Measurements from ENCODE around the gene SLC13A3.

SLC13A3 gene

DNA sequence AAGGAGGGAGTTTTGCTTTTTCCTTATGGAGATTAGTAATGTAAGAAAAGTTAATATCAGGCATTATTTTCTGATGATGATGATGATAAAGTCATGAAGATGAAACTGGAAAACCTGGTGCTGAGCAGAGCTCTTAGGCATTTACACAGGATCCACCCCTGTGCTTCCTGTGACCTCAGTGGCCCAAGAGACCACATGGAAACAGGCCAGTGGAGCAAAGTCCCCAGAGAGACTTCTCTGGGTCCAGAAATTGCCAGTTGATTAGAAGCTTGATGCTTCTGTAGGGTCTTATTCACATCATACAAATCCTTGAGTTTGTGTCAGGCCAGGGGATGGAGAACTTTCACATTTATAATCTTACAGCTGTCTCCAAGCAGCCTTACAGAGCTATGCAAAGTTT is 46.1 kb downstream of the SLC13A3 start:
- no peak for DNase-seq (ENCODE audit: low spot score)

- DNase-seq (ENCODE audit: low spot score), result no peak
These were observed 46.6 kb downstream of the SLC13A3 start for GRCh38 chr20:46604551-46605133.

- DNase-seq (ENCODE audit: low spot score), result no peak
These were observed 48.8 kb downstream of the SLC13A3 start for GRCh38 chr20:46602429-46602828.

DNA sequence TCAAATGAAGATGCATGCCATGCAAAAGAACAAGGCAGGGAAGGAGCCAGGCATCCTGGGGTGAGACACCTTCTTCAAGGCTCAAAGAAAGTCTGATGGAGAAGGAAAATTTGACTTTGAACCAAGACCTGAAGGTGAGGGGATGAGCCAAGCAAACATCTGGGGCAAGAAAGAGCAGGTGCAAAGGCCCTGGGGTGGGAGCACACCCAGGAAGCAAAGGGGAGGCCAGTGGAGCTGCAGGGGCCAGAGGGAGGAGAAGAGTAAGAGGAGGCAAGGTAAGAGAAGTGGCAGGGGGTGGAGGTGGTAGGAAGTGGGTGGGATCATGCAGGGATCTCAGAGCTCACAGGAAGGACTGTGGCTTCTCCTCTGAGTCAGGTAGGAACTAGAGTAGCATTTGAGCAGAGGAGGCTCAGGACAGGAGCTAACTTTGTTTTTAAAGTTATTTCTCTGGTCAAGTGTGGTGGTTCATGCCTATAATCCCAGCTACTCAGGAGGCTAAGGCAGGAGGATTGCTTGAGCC is 49.6 kb downstream of the SLC13A3 start:
- DNase-seq (ENCODE audit: low spot score), result no peak

DNA sequence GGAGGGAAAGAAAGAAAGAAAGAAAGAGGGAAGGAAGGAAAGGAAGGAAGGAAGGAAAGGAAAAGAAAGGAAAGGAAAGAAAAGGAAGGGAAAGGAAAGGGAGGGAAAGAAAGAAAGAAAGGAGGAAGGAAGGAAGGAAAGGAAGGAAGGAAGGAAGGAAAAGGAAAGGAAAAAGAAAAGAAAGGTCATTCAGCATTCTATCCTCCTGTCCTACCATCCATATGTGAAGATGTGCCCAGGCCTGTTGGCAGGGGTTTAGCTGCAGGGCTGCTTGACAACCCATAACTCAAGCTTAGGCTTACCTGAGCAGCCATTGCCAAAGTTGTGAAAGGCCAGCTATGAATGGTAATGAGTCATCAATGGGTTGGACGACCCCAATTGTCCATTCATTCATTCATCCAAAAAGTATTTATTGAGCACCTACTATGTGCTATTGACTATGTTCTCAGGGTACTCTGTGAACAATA is 50.9 kb downstream of the SLC13A3 start:
- DNase-seq (ENCODE audit: low spot score), result no peak

DNA sequence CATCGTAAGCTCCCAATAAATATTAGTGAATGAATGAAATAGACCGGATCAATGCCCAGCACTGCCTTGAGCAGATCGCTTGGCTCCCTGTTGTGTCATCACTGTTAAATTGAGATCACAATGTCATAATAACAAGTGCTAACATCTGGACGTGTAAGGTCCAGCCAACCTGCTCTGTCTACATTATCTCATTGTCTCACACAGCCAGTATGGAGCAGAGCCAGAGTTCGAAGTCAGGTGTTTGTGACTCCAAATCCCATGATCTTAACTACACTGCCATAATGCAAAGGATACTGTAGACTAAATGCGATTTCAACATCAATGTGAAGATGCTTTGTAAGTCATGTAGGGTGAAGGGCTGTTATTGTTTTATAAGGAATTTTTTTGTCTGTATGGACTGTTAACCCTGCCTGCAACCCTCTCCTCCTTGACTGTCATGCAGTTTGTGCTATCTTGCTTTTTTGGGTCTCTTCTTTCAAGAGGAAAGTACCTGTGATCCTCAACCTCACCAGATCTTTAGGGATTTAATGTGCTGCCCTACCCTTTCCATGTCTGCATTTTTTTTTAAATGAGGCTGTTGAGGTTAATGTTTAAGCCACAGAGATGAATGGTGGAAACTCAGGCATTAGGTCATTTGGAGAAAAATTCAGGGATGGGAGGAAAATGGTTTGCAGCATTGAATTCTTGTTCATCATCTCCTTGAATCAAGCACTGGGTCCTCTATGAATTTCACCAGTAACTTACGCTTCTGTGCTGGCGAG is 51.9 kb downstream of the SLC13A3 start:
- DNase-seq (ENCODE audit: low spot score), result no peak

DNA sequence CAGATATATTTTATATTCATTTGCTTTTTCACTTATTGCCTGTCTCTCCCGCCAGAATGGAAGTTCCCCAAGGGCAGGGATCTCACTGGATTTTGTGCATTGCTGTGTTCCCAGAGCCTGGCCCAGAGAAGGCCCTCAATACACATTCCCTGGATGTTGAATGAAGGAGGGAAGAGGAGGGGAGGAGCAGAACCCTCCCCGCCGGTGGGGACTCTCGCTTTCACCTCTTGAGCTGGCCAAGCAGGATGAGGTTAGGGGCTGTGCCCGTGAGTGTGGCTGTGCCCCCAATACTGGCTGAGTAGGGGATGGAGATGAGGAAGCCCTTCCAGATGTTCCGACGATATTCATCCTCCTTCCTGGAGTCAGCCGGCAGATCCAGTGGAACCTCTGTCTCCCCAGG is 55.3 kb downstream of the SLC13A3 start:
- no peak for DNase-seq (ENCODE audit: low spot score)

DNA sequence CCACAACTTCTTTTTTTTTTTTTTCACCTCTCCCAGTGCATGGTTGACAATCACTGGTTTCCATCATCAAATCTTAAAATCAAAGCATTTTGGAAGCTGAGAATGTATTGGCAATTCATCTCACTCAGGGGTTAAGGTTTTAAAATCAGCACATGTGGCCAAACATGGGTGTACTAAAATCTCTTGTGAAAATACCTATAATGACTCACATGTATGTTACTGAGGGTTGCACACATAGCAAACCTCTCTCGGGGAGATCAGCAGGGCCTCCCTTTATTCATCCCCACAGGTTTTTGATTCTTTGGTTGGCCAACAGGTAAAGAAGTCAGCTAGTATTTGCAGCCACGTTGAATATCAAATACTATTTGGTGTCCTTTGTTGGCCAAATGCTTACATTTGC is 56.5 kb downstream of the SLC13A3 start:
- no peak for DNase-seq (ENCODE audit: low spot score)

DNA sequence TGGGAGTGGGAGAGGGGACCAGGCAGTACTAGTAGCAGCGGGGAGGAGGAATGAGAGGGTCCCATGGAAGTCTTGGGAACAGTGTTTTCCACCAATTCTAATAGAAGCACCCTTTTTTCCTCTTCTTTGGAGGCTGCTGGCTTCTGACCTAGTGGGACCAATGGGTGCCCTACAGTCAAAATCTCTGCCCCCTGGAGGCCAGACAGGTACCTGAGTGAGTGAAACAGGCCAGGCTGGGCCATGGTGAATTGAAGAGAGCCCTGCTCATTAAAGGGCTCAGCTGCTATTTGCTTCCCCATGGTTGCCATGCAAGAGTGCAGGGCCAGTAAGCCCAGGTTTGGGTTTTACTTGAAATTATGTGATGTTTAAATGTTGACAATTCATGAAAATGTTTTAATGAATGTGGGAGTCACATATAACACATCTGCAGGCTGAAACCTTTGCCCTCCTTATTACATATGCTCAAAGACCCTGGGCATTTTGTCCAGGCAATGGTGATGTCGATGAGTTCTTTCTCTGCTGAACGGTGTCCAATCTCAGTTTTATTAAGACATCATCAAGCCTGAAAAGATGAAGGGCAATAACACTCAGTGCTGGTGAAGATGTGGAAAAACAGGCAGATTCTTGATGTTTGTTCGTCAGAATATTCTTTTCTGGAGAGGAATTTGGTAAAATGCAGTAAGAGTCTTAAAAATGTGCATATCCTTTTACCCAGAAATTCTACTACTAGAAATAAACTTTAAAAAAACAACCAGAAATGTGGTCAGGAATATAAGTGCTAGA is 58.5 kb downstream of the SLC13A3 start:
- no peak for DNase-seq (ENCODE audit: low spot score)

GRCh38 chr20:46590443-46590842 is 60.8 kb downstream of the SLC13A3 start:
- no peak for DNase-seq (ENCODE audit: low spot score)

DNA sequence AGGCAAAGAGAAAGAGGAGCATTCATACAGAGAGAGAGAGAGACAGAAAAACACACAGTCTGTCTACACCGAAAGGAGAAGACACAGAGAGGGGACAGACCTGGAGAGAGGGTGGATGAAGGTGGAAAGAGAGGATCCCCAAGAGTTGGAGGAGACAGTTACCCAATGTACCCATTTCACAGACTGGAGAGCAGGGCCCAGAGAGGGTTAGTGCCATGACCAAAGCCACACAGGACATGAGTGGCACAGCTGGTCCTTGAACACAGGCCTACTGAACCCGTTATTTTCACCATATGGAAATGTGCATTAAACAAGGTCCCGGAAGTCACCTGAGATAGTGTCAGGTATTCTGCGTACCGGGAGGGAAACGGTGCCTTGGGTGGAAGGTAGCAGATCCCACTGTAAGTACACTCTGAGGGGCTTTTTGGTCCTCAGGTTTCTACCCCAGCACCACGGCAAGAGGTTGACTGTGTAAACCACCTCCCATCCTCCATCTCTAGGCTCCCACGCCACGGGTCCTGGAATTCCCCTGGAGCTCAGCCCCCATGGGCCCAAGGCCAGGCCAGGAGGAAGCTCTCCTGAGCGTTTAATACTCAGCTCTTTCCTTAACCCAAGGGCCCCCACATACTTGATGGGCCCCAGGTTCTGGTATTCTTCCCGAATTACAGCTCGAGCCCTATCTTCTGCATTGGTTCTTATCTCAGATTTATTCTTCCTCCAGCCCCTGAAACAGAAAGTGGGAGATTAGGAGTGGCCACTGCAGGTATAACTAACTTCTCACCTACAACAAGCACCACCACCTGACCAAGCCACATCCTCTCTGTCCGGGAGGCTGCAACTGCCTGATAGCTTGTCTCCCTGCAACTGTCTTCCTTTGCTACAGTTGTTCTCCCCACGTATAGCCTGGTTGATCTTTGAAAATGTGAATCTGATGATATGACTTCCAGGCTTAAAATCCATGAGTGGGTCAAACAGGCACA is 62.4 kb downstream of the SLC13A3 start:
- DNase-seq (ENCODE audit: low spot score), result no peak

- no peak for DNase-seq (ENCODE audit: low spot score)
These were observed 63.3 kb downstream of the SLC13A3 start for GRCh38 chr20:46587986-46588385.

- no peak for DNase-seq (ENCODE audit: low spot score)
These were observed 64.5 kb downstream of the SLC13A3 start for GRCh38 chr20:46586724-46587123.

DNA sequence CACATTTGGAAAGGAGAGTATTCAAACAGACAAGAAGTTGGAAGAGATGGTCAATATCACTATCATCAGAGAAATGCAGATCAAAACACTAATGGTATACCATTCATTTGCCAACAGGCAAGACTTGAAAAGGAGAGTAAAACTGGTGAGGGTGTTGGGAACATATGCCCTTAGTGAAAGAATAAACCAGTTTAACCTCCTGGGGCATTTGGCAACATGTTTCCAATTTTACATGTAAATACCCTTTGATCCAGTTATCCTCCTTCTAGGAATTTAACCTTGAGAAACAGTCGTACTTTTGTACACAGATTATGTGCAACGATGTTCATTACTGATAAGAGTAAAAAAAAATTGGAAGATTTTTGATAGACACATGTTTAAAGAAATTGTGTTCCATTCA is 66.8 kb downstream of the SLC13A3 start:
- DNase-seq (ENCODE audit: low spot score), result no peak

DNA sequence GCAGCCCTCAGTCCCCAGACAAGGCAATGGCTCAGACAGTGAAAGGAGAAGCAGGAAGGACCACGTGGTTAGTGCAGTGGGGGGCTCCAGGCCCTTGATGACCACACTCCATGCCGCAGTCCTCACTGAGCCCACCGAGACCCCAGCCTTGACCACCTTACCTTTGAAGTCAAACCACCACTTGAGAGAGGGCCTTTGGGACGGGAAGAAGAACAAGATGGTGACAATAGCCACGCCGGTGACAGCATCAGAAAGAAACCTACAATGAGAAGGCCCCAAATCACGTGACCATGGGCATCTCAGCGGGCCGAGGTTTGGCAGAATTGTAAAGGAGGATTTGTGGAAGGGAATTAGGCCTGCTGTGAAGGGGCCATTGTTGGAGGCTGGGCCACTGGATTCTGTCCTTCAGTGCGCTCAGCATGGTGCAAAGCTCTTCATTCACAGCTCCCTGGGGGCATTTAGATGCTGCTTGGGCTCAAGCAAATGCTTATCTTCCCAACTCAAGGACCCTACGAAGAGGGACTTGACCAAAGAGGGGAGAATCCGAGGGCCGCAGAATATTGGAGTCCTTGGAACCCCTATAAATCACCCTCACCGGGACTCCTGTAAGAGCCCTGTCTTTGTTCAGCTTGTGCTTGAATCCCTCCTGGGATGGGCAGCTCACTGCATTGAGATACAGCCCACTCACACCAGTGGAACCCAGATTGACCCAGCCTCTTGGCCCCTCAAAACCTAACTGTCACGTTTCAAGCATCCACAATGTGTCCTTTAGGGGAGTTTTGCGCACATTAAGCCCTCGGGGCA is 67.6 kb downstream of the SLC13A3 start:
- no peak for DNase-seq (ENCODE audit: low spot score)

- no peak for DNase-seq (ENCODE audit: low spot score)
These were observed 68.6 kb downstream of the SLC13A3 start for GRCh38 chr20:46582648-46583047.

- DNase-seq (ENCODE audit: low spot score), result no peak
These were observed 69.9 kb downstream of the SLC13A3 start for GRCh38 chr20:46581391-46581790.

- DNase-seq (ENCODE audit: low spot score), result no peak
These were observed 70.5 kb downstream of the SLC13A3 start for GRCh38 chr20:46580613-46581205.

GRCh38 chr20:46578745-46579144 is 72.5 kb downstream of the SLC13A3 start:
- DNase-seq (ENCODE audit: low spot score), result no peak

DNA sequence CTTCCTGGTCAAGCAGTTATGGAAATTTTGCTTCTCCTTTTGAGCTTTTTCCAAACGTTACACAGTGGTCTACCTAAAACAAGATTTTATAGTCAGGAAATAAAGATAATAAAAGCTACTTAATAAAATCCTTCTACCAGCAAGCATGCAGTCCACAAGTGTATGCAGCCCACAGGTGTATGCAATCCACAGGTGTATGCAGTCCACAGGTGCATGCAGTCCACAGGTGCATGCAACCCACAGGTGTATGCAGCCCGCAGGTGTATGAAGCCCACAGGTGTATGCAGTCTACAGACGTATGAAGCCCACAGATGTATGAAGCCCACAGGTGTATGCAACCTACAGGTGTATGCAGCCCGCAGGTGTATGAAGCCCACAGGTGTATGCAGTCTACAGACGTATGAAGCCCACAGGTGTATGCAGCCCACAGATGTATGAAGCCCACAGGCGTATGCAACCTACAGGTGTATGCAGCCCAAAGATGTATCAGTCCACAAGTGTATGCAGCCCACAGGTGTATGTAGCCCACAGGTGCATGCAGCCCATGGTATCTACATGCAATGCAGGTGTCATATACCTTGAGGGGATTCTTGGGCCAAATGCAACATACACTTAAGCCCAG is 74.4 kb downstream of the SLC13A3 start:
- no peak for DNase-seq (ENCODE audit: low spot score)
